GM12891 (cell line): ENCODE results near the gene ETFA.
"Not testable (repeated sequence)": the region's sequence is repeated elsewhere in the genome, so short reads cannot be mapped to it uniquely, and the experiment has no call there.

Experiments
- PAX5 ChIP-seq: IDR thresholded peaks from 2 replicates; pipeline ENCODE4 v1.6.1; 2011; ENCODE audit warnings: low read length, moderate library complexity, mild to moderate bottlenecking; ENCODE audit not compliant: insufficient read depth, severe bottlenecking
- POLR2A ChIP-seq: IDR thresholded peaks from 2 replicates; pipeline ENCODE4 v1.6.1; 2011; ENCODE audit warnings: low read depth, low read length, control low read depth
- POLR2AphosphoS5 ChIP-seq: IDR thresholded peaks from 2 replicates; pipeline ENCODE4 v1.6.1; 2011; ENCODE audit warnings: low read depth, low read length, control low read depth

GRCh38 chr15:76297951-76298350, 13.3 kb downstream of the ETFA start:
- not testable (repeated sequence) for TF ChIP-seq POLR2A, POLR2AphosphoS5, PAX5
